RWPE1 (cell line): ENCODE data around the gene MFNG.

Source experiments
- CTCF ChIA-PET: fragments of 350-600 bp; sonication (Branson Sonifier 250); formaldehyde crosslinking; extraction: SDS; loops from one replicate; lab custom pipeline; 2021; lab: Yijun Ruan, JAX
- POLR2A ChIA-PET: fragments of 400-600 bp; formaldehyde crosslinking; extraction: SDS; loops from one replicate; lab custom pipeline; 2020; ENCODE audit warnings: antibody characterized with exemption; ENCODE audit not compliant: low non-redundant PET; lab: Yijun Ruan, JAX
- DNase-seq: peaks from one replicate; pipeline ENCODE4 v3.0.0; 2012; ENCODE audit warnings: low spot score
- H3K27ac ChIP-seq: fragments of 450-650 bp; 2 replicates; pipeline ENCODE4 v1.5.1; 2017
- TF ChIP-seq, protein P1 (sequence below): fragments of 450-650 bp; conservative IDR thresholded peaks from 2 replicates; pipeline ENCODE4 v1.5.1; 2017; ENCODE audit warnings: low read depth, mild to moderate bottlenecking

Gene MFNG

GRCh38 chr22:37454857-37455686 is 31.1 kb downstream of the MFNG start:
- peak; percentile 66 for DNase-seq
- POLR2A ChIA-PET, result no interaction called here

DNA sequence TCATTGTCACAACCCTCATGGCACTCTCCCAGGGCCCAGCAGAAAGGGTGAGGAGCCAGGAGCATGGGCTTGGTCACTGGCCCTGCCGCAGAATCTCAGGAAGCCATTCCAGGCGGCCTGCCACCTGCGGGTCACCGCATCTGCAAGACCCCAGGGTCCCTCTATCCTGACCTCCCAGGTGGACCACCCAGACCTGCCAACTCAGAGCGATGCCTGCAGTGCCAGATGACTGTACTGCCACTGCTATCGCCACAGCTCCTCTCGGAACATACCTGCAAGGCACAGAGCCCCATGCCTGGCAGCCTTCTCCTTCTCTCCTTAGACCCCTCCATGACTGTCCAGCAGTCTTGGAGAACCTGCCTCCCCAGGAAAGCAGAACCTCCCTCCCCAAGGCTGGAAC is 32.5 kb downstream of the MFNG start:
- ChIA-PET POLR2A (no interaction called here), CTCF (interaction anchor here (1.4 kb wide), 1 partner anchor 136 kb away, joined by 3 read pairs; no protein-coding TSS in a partner anchor)
- no peak for DNase-seq
- no peak overlapping the region; the same call in 1 of the 2 replicates for H3K27ac ChIP-seq
- TF ChIP-seq, protein P1, sequence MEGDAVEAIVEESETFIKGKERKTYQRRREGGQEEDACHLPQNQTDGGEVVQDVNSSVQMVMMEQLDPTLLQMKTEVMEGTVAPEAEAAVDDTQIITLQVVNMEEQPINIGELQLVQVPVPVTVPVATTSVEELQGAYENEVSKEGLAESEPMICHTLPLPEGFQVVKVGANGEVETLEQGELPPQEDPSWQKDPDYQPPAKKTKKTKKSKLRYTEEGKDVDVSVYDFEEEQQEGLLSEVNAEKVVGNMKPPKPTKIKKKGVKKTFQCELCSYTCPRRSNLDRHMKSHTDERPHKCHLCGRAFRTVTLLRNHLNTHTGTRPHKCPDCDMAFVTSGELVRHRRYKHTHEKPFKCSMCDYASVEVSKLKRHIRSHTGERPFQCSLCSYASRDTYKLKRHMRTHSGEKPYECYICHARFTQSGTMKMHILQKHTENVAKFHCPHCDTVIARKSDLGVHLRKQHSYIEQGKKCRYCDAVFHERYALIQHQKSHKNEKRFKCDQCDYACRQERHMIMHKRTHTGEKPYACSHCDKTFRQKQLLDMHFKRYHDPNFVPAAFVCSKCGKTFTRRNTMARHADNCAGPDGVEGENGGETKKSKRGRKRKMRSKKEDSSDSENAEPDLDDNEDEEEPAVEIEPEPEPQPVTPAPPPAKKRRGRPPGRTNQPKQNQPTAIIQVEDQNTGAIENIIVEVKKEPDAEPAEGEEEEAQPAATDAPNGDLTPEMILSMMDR, result no peak

More at GRCh38 chr22:37454857-37455686, 31.1 kb downstream of the MFNG start:
- peak overlapping the region; percentile 74 for H3K27ac ChIP-seq
- TF ChIP-seq, protein P1, result no peak
- CTCF ChIA-PET, result interaction anchor here (0.5 to 1.5 kb wide), 6 partner anchors 24 to 230 kb away, joined by 3 to 4 read pairs (median 4); no protein-coding TSS in a partner anchor

GRCh38 chr22:37451218-37451617 is 35.0 kb downstream of the MFNG start:
- no peak overlapping the region for H3K27ac ChIP-seq
- ChIA-PET POLR2A (no interaction called here), CTCF (no interaction called here)
- TF ChIP-seq, protein P1, result no peak
- DNase-seq, result no peak

GRCh38 chr22:37449331-37450001 is 36.7 kb downstream of the MFNG start:
- POLR2A ChIA-PET, result no interaction called here
- no peak for DNase-seq
- TF ChIP-seq, protein P1, result no peak
- CTCF ChIA-PET, result interaction anchor here (0.5 to 0.7 kb wide), 2 partner anchors 59 to 129 kb away, joined by 3 read pairs; no protein-coding TSS in a partner anchor
- no peak overlapping the region for H3K27ac ChIP-seq

GRCh38 chr22:37448516-37449127 is 37.6 kb downstream of the MFNG start:
- CTCF ChIA-PET, result interaction anchor here (0.6 to 0.7 kb wide), 2 partner anchors 60 to 179 kb away, joined by 3 read pairs; no protein-coding TSS in a partner anchor

More at GRCh38 chr22:37448516-37449127, 37.6 kb downstream of the MFNG start:
- no peak for DNase-seq
- TF ChIP-seq, protein P1, result no peak
- POLR2A ChIA-PET, result no interaction called here
- no peak overlapping the region for H3K27ac ChIP-seq
